ENCODE measurements around the gene CEP164. TPM values are rescaled to one million over a fixed set of nuclear protein-coding genes. Genes with fewer than 3 reads are reported as not detected.
A peak's percentile ranks its signal among the peaks of the same experiment; 100 is the strongest.
"Not testable (repeated sequence)": the region's sequence is repeated elsewhere in the genome, so short reads cannot be mapped to it uniquely, and the experiment has no call there.

Gene CEP164
- polyA plus RNA-seq, 12 donors = 10.9 to 29.2 (median 12.6) TPM; not detected in 1

GRCh38 chr11:117303101-117303500 is 24.6 kb upstream of the CEP164 start:
- no peak for DNase-seq

- DNase-seq = no peak
Measured at GRCh38 chr11:117303646-117304315, 23.9 kb upstream of the CEP164 start.

- DNase-seq = no peak
Measured at GRCh38 chr11:117305145-117305544, 22.5 kb upstream of the CEP164 start.

- DNase-seq = no peak
Measured at GRCh38 chr11:117309310-117309709, 18.3 kb upstream of the CEP164 start.

GRCh38 chr11:117313091-117313490 is 14.6 kb upstream of the CEP164 start:
- DNase-seq = no peak

- DNase-seq = no peak
Measured at GRCh38 chr11:117313828-117314768, 13.6 kb upstream of the CEP164 start.

- no peak for DNase-seq
Measured at GRCh38 chr11:117314840-117315239, 12.8 kb upstream of the CEP164 start.

GRCh38 chr11:117315285-117316196 is 12.1 kb upstream of the CEP164 start:
- no peak for DNase-seq

GRCh38 chr11:117316197-117316961 is 11.3 kb upstream of the CEP164 start, which contains the start of gene BACE1:
Gene BACE1 (minus strand): TSS chr11:117316256. CDS start chr11:117315795, 461 bp downstream.
- DNase-seq = peak; percentile 89

GRCh38 chr11:117318738-117319137 is 8.9 kb upstream of the CEP164 start:
- no peak for DNase-seq

GRCh38 chr11:117319214-117319840 is 8.3 kb upstream of the CEP164 start:
- no peak for DNase-seq

GRCh38 chr11:117327255-117327566 is 443 bp upstream of the CEP164 start:
- not testable (repeated sequence) for DNase-seq

- no peak for DNase-seq
Measured at GRCh38 chr11:117328375-117329010, 839 bp downstream of the CEP164 start.

GRCh38 chr11:117332843-117333242 is 5.2 kb downstream of the CEP164 start:
- DNase-seq = no peak

GRCh38 chr11:117333917-117334316 is 6.3 kb downstream of the CEP164 start:
- no peak for DNase-seq

GRCh38 chr11:117334896-117335295 is 7.2 kb downstream of the CEP164 start:
- DNase-seq = no peak

GRCh38 chr11:117335399-117335798 is 7.7 kb downstream of the CEP164 start:
- no peak for DNase-seq

GRCh38 chr11:117337076-117337475 is 9.4 kb downstream of the CEP164 start:
- DNase-seq = no peak

- no peak for DNase-seq
Measured at GRCh38 chr11:117345039-117345438, 17.4 kb downstream of the CEP164 start.

- no peak for DNase-seq
Measured at GRCh38 chr11:117354550-117354949, 26.9 kb downstream of the CEP164 start.
